HL-60 (cell line): ENCODE results near the gene FREM2.

Experiments used
- CTCF ChIP-seq: IDR thresholded peaks from one replicate; pipeline ENCODE4 v1.5.1; 2011; ENCODE audit warnings: low read length, control low read depth, inconsistent platforms; ENCODE audit not compliant: insufficient read depth
- POLR2AphosphoS5 ChIP-seq: IDR thresholded peaks from 2 replicates; pipeline ENCODE4 v1.6.1; 2012; ENCODE audit warnings: low read depth
- SPI1 ChIP-seq: IDR thresholded peaks from 2 replicates; pipeline ENCODE4 v1.6.1; 2012; ENCODE audit warnings: low read depth, mild to moderate bottlenecking, borderline replicate concordance

- no peak for TF ChIP-seq CTCF
- TF ChIP-seq POLR2AphosphoS5: no peak
- TF ChIP-seq SPI1: no peak
Observed at GRCh38 chr13:38680912-38681311, 6.0 kb upstream of the FREM2 start.
